K562 (cell line): ENCODE measurements around the gene SCTR. TPM values are rescaled to one million over a fixed set of nuclear protein-coding genes. Genes with fewer than 3 reads are reported as not detected.

ENCODE experiments used
- ATAC-seq: fragments of 200-7000 bp; cut with Tn5 transposase; 3 replicates; pipeline ENCODE4 v1.9.1; 2020; ENCODE audit warnings: moderate library complexity
- BruUV-seq: library from RNA; stranded (reverse); fragments of 400-500 nt; replicated peaks from 2 replicates; lab custom pipeline; 2021; lab: Mats Ljungman, UMichigan
- CTCF ChIA-PET: fragments of 300-600 bp; formaldehyde crosslinking; extraction: SDS; loops from one replicate; lab custom pipeline; 2021; ENCODE audit warnings: low intra/inter-chr PET ratio; lab: Yijun Ruan, JAX
- POLR2A ChIA-PET: fragments of 300-600, 350-650 bp; sonication (Branson Sonifier 250); formaldehyde crosslinking; extraction: SDS; loops from one replicate; lab custom pipeline; 2021; ENCODE audit warnings: antibody characterized with exemption, inconsistent platforms; lab: Yijun Ruan, JAX
- DNase-seq, 4 experiments: peaks; one replicate each; pipeline versions ENCODE4 v3.0.0 to v3.0.0-alpha.2; 2011 to 2018; ENCODE audit warnings: low spot score in 3 of 4, mixed read lengths in 3 of 4; ENCODE audit errors: extremely low read depth in 1 of 4
- FAIRE-seq: peaks from 2 replicates; lab custom pipeline; 2011; peaks lifted over from hg19 to GRCh38; lab: Jason Lieb, UNC
- H2AFZ ChIP-seq: 2 replicates; pipeline ENCODE4 v1.6.0; 2011; ENCODE audit warnings: low read depth, low read length, control low read depth, inconsistent platforms
- H3K27ac ChIP-seq: fragments of 200-600 bp; 3 replicates; pipeline ENCODE4 v1.8.0; 2011; ENCODE audit warnings: low read depth, mild to moderate bottlenecking, control low read depth, inconsistent platforms, low read length, moderate library complexity, mixed read lengths; ENCODE audit errors: extremely low read depth
- H3K27me3 ChIP-seq, 2 experiments: fragments of 300-600 bp in 1 of 2; 2 replicates in 1 of 2; 3 replicates in 1 of 2; pipeline versions ENCODE4 v1.6.0 to v1.8.0; 2011; ENCODE audit warnings: inconsistent platforms in 2 of 2, low read length in 2 of 2, mild to moderate bottlenecking in 1 of 2, mixed read lengths in 1 of 2, moderate library complexity in 1 of 2; ENCODE audit not compliant: control insufficient read depth in 2 of 2, insufficient read depth in 2 of 2
- H3K36me3 ChIP-seq: fragments of 300-600 bp; 3 replicates; pipeline ENCODE4 v1.8.0; 2011; ENCODE audit warnings: mild to moderate bottlenecking, low read length, inconsistent platforms; ENCODE audit not compliant: control insufficient read depth, insufficient read depth
- H3K4me1 ChIP-seq, 2 experiments: fragments of 200-600 bp in 1 of 2; replicated peaks in 1 of 2; 2 replicates in 1 of 2; 3 replicates in 1 of 2; pipeline versions ENCODE4 v1.5.1 to v1.8.0; 2011; ENCODE audit warnings: inconsistent platforms in 2 of 2, low read length in 2 of 2, mild to moderate bottlenecking in 1 of 2, mixed read lengths in 1 of 2, moderate library complexity in 1 of 2; ENCODE audit not compliant: control insufficient read depth in 2 of 2, insufficient read depth in 2 of 2
- H3K4me2 ChIP-seq: 2 replicates; pipeline ENCODE4 v1.6.1; 2011; ENCODE audit warnings: low read length, control low read depth, inconsistent platforms, mixed read lengths; ENCODE audit not compliant: insufficient read depth
- H3K4me3 ChIP-seq: fragments of 200-600 bp; sonication (generic), shearing (Covaris generic); 2 replicates; pipeline ENCODE4 v1.5.1; 2016; ENCODE audit warnings: control low read depth, inconsistent platforms
- H3K79me2 ChIP-seq: fragments of 200-600 bp; 3 replicates; pipeline ENCODE4 v1.8.0; 2011; ENCODE audit warnings: low read length, inconsistent platforms; ENCODE audit not compliant: control insufficient read depth, insufficient read depth
- H3K9ac ChIP-seq, 2 experiments: 2 replicates each; pipeline versions ENCODE4 v1.6.0 to v1.6.1; 2011; ENCODE audit warnings: low read depth in 2 of 2, low read length in 2 of 2, control low read depth in 1 of 2, inconsistent platforms in 1 of 2, mild to moderate bottlenecking in 1 of 2, mixed read lengths in 1 of 2; ENCODE audit not compliant: insufficient read depth in 1 of 2
- H3K9me1 ChIP-seq: one replicate; pipeline ENCODE4 v1.6.0; 2011; ENCODE audit warnings: inconsistent platforms, mild to moderate bottlenecking, low read length, moderate library complexity; ENCODE audit not compliant: control insufficient read depth, insufficient read depth
- H3K9me3 ChIP-seq: replicated peaks from 2 replicates; pipeline ENCODE4 v1.5.1; 2011; ENCODE audit warnings: low read depth, low read length, inconsistent platforms; ENCODE audit not compliant: control insufficient read depth, insufficient read depth
- H4K20me1 ChIP-seq: replicated peaks from 2 replicates; pipeline ENCODE4 v1.6.1; 2011; ENCODE audit warnings: low read length, inconsistent platforms, mixed read lengths; ENCODE audit not compliant: control insufficient read depth, insufficient read depth
- ARHGAP35 ChIP-seq: fragments of 450-650 bp; IDR thresholded peaks from 2 replicates; pipeline ENCODE4 v1.6.1; 2018; ENCODE audit not compliant: partially characterized antibody
- CTBP1 ChIP-seq: fragments of 450-650 bp; IDR thresholded peaks from 2 replicates; pipeline ENCODE4 v1.6.1; 2016; ENCODE audit warnings: borderline replicate concordance
- GTF2B ChIP-seq: IDR thresholded peaks from 2 replicates; pipeline ENCODE4 v1.6.1; 2011; ENCODE audit not compliant: insufficient read length; ENCODE audit errors: extremely low read depth
- HDAC8 ChIP-seq: fragments of 450-650 bp; IDR thresholded peaks from 2 replicates; pipeline ENCODE4 v1.6.1; 2016; ENCODE audit warnings: mild to moderate bottlenecking, missing genetic modification characterization, moderate library complexity, missing compliant biosample characterization
- MCM3 ChIP-seq: fragments of 450-650 bp; IDR thresholded peaks from 2 replicates; pipeline ENCODE4 v1.6.1; 2016
- NR1H2 ChIP-seq: sonication (generic); formaldehyde crosslinking; IDR thresholded peaks from 2 replicates; pipeline ENCODE4 v1.4.0; 2020; ENCODE audit warnings: mild to moderate bottlenecking, missing genetic modification reagents
- NR2F6 ChIP-seq: fragments of 450-650 bp; formaldehyde crosslinking; IDR thresholded peaks from 2 replicates; pipeline ENCODE4 v1.4.0; 2020; ENCODE audit warnings: mild to moderate bottlenecking
- PCBP1 ChIP-seq: fragments of 200-400 bp; formaldehyde crosslinking; IDR thresholded peaks from 2 replicates; pipeline ENCODE4 v1.6.1; 2018; ENCODE audit warnings: mild to moderate bottlenecking, low read depth, low read length; ENCODE audit not compliant: poor library complexity, severe bottlenecking
- SAP30 ChIP-seq: fragments of 200-600 bp; sonication (generic); IDR thresholded peaks from 2 replicates; pipeline ENCODE4 v1.6.1; 2012; ENCODE audit warnings: borderline replicate concordance, low read depth, mild to moderate bottlenecking, moderate library complexity, low read length, control low read depth, inconsistent platforms; ENCODE audit not compliant: insufficient read depth, poor library complexity, severe bottlenecking
- SIN3A ChIP-seq, 2 experiments: fragments of 150-350 bp in 1 of 2; IDR thresholded peaks; 2 replicates each; pipeline ENCODE4 v1.6.1; 2011 to 2016; ENCODE audit warnings: borderline replicate concordance in 2 of 2, low read depth in 2 of 2, low read length in 2 of 2, mild to moderate bottlenecking in 2 of 2, moderate library complexity in 2 of 2; ENCODE audit not compliant: control insufficient read depth in 1 of 2
- SMAD3 ChIP-seq: fragments of 450-650 bp; formaldehyde crosslinking; conservative IDR thresholded peaks from 2 replicates; pipeline ENCODE4 v1.4.0; 2020; ENCODE audit warnings: mild to moderate bottlenecking
- SMARCE1 ChIP-seq: fragments of 450-650 bp; IDR thresholded peaks from 2 replicates; pipeline ENCODE4 v1.7.1; 2016; ENCODE audit warnings: mild to moderate bottlenecking
- THRA ChIP-seq: fragments of 450-650 bp; IDR thresholded peaks from 2 replicates; pipeline ENCODE4 v1.6.1; 2017; ENCODE audit warnings: mild to moderate bottlenecking, moderate library complexity
- ZFPM2 ChIP-seq: fragments of 250-450 bp; sonication (Bioruptor Pico); IDR thresholded peaks from 2 replicates; pipeline ENCODE4 v1.5.1; 2022; ENCODE audit warnings: mild to moderate bottlenecking
- ZNF12 ChIP-seq: sonication (generic); formaldehyde crosslinking; IDR thresholded peaks from 2 replicates; pipeline ENCODE4 v1.4.0; 2020; ENCODE audit warnings: mild to moderate bottlenecking, missing genetic modification reagents
- ZNF449 ChIP-seq: fragments of 250-450 bp; sonication (Bioruptor Pico); IDR thresholded peaks from 2 replicates; pipeline ENCODE4 v1.8.0; 2022; ENCODE audit warnings: moderate library complexity, mild to moderate bottlenecking, inconsistent platforms
- WGBS: fragments of 100-300 bp; shearing (Covaris generic); methylation state at CpG from one replicate; pipeline ENCODE4 v1.1.6; 2016; ENCODE audit warnings: low coverage, mixed read lengths; ENCODE audit not compliant: insufficient coverage; ENCODE audit errors: missing lambda C conversion rate; 5-methylcytosine and 5-hydroxymethylcytosine counted together
- in situ Hi-C: fragments of 300-500 bp; cut with MboI; formaldehyde crosslinking; loops from 4 replicates; pipeline ENCODE4 v1.15.0; 2018; ENCODE audit warnings: inconsistent platforms, mixed read lengths
- intact Hi-C: fragments of 100-400 bp; cut with micrococcal nuclease; formaldehyde crosslinking; loops from 2 replicates; pipeline ENCODE4 v1.14.2; 2022
- polyA plus RNA-seq, 8 experiments: library from polyadenylated mRNA; depleted of rRNA in 4 of 8; stranded (reverse) in 5 of 8; unstranded in 3 of 8; fragments of >200 nt; fragmentation: Nextera tagmentation in 2 of 8; fragmentation: Illumina TruSeq in 1 of 8; extraction: Ambion mirVana in 2 of 8; extraction: Trizol in 1 of 8; gene quantifications; 2 replicates each; pipeline versions ENCODE4 v1.2.1 to v1.2.3, GENCODE V29; 2011 to 2014; ENCODE audit warnings: inconsistent platforms in 1 of 8, missing spikeins in 1 of 8
- total RNA-seq, 7 experiments: library from RNA; depleted of rRNA in 6 of 7; stranded (reverse); fragments of >200 nt in 6 of 7; fragmentation: Illumina TruSeq in 2 of 7; extraction: Trizol in 2 of 7; gene quantifications; 2 replicates each; pipeline versions ENCODE4 v1.2.1 to v1.2.3, GENCODE V29; 2011 to 2021; ENCODE audit warnings: low replicate concordance in 1 of 7
- TF ChIP-seq, protein P1 (sequence below): fragments of 450-650 bp; IDR thresholded peaks from 2 replicates; pipeline ENCODE4 v1.6.1; 2018; ENCODE audit warnings: mild to moderate bottlenecking, low read depth; ENCODE audit not compliant: partially characterized antibody

The SCTR gene
- total and polyA plus RNA-seq, 9 of the 15 experiments (the other 6 are each of a cell fraction or from before 2014, with no cell fraction given) = not detected

DNA sequence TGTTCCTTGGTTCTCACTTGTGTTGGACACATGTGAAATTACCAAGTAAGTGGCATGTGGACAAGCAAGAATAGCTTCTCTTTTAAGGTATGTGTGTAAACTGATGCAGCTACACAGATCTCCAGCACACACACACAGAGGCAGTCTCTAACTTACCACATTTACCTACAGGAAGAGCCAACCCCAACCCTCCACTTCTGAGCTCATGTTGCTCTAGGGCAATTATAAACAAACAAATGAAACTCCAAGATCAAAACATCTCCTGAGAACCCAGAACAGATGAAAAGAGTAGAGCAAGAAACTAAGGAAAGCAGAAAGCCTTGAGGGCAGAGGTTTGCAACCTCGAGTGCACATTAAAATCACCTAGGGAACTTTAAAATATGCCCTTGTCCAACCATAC, 108.7 kb downstream of the SCTR start (continued):
- TF ChIP-seq ZNF449 (no peak), NR1H2 (CRISPR knock-in tag) (no peak), HDAC8 (no peak), CTBP1 (no peak), ZFPM2 (CRISPR knock-in tag) (no peak), NR2F6 (CRISPR knock-in tag) (no peak), ZNF12 (CRISPR knock-in tag) (no peak)

DNA sequence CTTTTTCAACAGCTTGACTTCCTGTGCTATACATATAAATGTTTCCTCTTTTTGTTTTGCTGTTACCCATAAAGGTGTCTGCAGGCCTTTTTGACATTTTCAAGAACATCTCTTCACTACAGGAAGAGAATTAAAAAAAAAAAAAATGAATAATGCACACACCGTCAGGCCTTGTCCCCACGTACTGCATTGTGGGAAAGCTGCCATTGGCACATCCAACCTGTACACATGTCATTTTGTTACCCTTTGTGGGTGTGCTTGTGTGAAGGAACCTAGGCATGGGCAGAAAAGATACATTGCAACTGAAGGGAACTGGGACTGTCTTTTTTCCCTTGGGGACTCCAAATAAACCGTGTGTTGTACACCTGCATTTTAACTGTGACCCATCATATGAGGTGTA, 109.4 kb downstream of the SCTR start:
- Histone ChIP-seq H3K4me3 (no peak overlapping the region), H3K36me3 (no peaks in the 10 kb centered on the region), H4K20me1 (no peaks in the 10 kb centered on the region), H3K9me1 (no peaks in the 10 kb centered on the region), H3K4me2 (no peak overlapping the region), H3K27me3 (peaks cover 4 to 9% of the 10 kb centered on the region in 2 experiments; a peak in 3 of 5 replicates), H3K79me2 (no peaks in the 10 kb centered on the region), H3K4me1 (no peaks in the 10 kb centered on the region), H3K9ac (no peak overlapping the region), H2AFZ (no peak overlapping the region), H3K27ac (no peak overlapping the region), H3K9me3 (no peaks in the 10 kb centered on the region)
- in situ Hi-C loops = loop anchor here (5.0 kb wide), 1 partner anchor 52 kb away; no protein-coding TSS in a partner anchor
- intact Hi-C loops = loop anchor here (5.0 kb wide), 1 partner anchor 32 kb away; no protein-coding TSS in a partner anchor
- no peak for DNase-seq
- ChIA-PET POLR2A (no interaction called here), CTCF (no interaction called here)
- no TSS peak for BruUV-seq
- WGBS = 0% methylated on average over 3 of the region's 3 CpGs
- TF ChIP-seq SAP30 (no peak), PCBP1 (no peak), GTF2B (no peak), SMARCE1 (no peak), ARHGAP35 (no peak), SIN3A (IDR thresholded peaks at IDR 0.05; ENCODE audit: borderline replicate concordance in 2 of 2, control insufficient read depth in 1 of 2, low read depth in 2 of 2, low read length in 2 of 2) (no peak), SMAD3 (CRISPR knock-in tag) (no peak), THRA (no peak), MCM3 (no peak)
- TF ChIP-seq, protein P1, sequence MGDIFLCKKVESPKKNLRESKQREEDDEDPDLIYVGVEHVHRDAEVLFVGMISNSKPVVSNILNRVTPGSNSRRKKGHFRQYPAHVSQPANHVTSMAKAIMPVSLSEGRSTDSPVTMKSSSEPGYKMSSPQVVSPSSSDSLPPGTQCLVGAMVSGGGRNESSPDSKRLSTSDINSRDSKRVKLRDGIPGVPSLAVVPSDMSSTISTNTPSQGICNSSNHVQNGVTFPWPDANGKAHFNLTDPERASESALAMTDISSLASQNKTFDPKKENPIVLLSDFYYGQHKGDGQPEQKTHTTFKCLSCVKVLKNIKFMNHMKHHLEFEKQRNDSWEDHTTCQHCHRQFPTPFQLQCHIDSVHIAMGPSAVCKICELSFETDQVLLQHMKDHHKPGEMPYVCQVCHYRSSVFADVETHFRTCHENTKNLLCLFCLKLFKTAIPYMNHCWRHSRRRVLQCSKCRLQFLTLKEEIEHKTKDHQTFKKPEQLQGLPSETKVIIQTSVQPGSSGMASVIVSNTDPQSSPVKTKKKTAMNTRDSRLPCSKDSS = no peak
- no peak for ATAC-seq
- FAIRE-seq = no peak
